Stimulated activated CD4-positive, alpha-beta T cell treated with anti-CD3 and anti-CD28 coated beads, Interleukin-12 subunit alpha, Interleukin-12 subunit beta, amount 100 ng/mL, for 48 hours (primary cell): Measurements from ENCODE around the gene CRBN.

Experiments
- DNase-seq, 3 donors: peaks; one replicate each; pipeline ENCODE4 v3.0.0-alpha.2; 2020; ENCODE audit warnings: low read depth in 2 of 3, low spot score in 1 of 3

Gene CRBN

DNA sequence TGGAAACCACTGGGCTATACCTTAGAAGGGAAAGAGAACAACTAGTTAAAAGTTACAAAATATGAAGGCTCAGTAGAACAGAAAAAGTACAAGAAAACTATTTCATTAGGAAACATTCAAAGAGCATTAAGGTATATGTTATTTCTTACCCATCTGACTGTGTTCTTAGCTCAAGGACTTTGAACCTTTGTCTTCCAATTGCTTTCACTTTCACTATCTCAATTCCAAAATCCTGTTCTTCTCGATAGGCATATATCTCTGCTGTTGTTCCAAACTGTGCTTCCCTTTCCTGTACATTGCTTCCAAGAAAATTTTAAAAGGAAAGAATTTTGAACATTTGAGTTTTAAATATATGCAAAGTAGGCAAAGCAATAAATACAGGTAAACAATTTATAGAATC lies 6.9 kb downstream of the CRBN start:
- no peak for DNase-seq

GRCh38 chr3:3170998-3171397 lies 8.5 kb downstream of the CRBN start:
- DNase-seq = no peak

GRCh38 chr3:3165650-3166049 lies 13.8 kb downstream of the CRBN start:
- no peak for DNase-seq

DNA sequence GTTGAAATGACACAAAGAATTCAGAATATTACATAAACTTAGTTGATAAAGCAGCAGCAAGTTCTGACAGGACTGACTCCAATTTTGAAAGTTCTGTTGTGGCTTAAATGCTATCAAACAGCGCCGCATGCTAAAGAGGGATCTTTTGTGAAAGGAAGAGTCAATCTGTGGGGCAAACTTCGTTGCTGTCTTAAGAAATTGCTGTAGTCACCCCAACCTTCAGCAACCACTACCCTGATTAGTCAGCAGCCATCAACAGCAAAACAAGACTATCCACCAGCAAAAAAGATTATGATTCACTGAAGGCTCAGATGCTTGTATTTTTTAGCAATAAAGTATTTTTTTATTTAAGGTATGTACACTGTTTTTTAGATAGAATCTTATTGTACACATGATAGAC lies 14.2 kb downstream of the CRBN start:
- DNase-seq = no peak

- no peak for DNase-seq
These were observed 18.7 kb downstream of the CRBN start for GRCh38 chr3:3160826-3161225.

DNA sequence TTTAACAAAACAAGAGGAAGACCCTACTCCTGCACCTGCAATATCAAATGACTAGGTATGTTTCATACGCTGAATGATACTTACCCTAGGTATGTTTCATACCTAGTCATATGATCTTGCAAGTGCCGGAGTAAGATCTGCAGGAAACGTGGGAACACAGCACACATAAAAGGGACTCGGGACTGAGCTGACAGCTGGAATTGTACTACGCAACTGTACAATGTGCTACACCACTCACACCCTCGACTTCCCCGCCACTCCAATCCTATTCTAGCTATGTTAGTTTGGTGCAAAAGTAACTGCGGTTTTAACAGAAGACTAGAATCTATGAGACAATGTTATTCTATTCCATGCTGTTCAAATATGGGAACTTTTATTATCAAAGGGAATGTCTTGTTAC lies 22.0 kb downstream of the CRBN start:
- DNase-seq = no peak

DNA sequence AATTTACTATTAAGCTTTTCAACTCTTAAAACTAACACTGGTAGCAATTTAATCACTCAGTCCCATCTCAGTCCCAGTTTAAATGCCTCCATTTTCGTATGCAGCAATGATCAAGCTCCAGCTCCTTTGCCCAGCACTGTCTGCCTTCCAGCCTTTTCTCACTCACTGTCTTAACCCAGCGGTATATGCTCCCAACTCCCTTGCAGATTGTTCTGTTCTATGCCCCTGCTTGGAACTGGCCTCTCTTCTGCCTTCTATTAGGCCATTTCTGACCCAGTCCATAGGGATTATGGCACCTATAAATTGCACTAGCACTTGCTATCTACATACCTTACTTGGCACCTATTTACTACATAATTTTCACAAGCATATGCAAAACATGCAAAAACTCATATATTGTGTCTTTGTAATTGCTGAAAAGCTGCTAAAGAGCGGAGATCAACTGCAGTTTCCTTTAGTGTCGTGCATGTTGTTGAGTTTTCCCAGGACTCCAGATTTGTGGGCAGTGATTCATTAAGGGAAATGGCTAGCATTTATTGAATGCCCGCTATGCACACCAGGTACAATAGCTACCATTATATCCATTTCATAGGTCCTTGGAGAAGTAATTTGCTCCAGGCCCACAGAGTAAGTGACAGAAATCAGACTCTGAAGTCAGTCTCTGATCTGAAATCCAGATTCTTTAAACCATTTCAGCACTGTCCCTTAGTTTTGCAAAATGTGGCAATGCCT lies 24.4 kb downstream of the CRBN start:
- no peak for DNase-seq

DNA sequence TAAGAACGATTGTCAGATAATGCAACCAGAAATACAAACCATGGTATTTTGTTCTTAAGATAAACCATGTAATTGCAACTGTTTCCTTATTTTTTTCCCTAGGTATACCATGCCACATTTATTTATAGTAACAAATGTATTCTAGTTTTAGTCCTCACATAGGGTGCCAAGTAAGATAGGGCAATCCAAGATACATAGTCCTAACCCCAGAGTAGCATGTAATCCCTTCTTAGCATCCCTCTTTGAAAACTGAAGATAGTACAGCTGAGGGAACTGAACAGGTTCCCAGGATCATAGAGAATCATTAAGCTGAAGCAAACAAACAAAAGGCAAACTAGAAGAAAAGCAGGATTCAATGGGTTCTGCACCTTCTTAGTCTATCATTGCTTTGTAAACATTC lies 28.0 kb downstream of the CRBN start:
- no peak for DNase-seq

DNA sequence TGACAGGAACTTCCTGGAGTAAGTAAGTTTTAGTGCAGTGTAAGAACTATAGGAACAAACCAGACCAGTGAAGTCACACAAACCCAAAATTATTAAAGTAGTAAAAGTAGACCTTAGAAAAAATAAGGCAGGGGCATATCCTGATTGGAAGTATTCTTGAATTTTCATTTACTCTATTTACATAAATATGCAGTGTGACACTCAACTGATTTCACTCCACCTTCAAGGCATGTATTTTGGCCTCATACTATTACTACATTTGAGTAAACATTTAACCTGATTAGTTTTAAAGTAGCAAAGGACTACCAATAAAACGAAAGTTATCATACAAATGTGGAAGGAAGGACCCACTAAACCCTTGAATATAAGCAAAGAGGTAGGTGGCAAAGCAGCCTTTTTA lies 29.9 kb downstream of the CRBN start:
- DNase-seq = no peak

GRCh38 chr3:3145831-3146230 lies 33.7 kb downstream of the CRBN start:
- no peak for DNase-seq

- no peak for DNase-seq
These were observed 37.6 kb downstream of the CRBN start for GRCh38 chr3:3141939-3142338.

DNA sequence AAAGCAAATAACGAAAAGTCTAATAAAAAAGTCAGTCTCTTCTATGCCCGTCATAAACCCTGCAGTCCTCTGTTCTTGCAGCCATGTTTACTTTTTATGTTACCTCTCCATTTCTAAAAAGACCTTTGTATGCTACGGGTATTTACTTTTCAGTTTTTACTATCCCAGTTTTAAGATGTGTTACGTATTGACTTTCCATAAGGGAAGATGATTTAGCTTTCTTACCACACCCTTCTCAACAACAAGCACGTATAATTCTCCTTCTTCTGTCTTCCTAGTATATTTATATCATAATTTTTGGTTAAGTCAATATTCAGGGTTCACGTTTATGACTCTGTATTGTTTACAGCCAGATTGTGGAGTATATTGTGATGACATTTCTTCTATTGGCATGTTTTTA lies 42.0 kb downstream of the CRBN start:
- no peak for DNase-seq

DNA sequence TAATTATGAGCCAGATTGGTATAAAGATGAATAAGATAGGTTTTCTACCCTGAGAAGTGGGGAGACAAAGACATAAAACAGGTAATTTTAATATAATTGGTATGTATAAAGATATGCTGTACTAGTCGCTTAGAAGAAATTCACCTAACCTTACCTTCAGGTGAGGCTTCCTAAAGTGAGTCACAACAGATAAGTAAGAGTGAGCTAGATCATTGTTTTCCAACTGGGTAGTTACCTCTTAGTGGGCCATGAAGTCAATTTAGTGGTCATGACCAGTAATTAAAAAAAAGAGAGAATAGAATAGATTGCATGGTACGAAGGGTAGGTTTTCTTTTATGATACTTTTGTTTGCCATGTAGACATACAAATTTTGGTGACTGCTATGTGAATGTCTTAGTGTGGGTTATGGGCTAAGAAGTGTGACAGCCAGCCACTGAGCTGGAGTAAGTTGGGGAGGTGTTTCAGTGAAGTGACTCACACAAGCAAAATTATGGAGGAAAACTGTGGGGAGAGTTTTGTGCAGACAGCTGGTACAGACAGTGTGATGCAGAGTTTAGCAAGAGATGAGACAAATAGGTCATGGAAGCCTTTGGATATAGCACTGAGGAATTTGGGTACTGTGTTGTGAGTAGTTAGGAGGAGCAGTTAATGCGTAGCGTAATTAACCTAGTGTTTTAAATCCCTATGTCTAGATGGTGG lies 44.6 kb downstream of the CRBN start:
- no peak for DNase-seq

DNA sequence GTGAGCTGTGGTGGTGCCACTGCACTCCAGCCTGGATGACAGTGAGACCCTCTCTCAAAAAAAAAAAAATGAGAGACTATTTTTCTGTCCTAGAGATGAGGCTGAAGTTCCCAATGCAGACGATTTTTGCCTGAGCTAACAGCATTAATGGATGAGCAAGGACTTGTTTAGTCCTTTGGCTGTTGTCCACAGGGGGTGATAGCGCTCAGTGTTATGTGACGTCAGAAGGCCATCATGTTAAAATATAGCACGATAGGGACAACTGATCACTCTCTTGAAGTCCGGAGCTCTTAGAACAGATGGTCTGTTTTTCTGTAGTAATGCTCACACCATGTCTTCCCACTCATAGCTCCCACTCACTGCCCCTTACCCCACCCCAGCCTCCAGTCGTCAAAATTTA lies 46.0 kb downstream of the CRBN start:
- DNase-seq = no peak

DNA sequence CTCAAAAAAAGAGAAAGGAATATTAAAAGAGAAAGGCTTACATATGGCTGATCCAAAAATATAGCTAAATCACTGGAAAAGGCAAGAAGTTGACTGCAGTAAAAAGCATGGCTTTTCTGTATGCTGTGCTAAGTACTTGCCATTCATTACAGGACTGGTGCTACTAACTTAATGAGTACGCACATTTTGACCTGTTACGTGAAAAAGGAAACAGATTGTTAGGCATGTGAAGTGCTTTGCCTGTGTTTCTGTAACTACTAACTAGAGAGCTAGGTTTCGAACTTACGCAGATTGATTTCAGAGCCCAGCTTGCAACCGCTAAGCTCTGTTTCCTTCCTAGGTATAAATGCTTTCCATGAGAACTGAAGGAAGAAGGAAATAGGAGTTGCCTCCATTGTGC lies 49.9 kb downstream of the CRBN start:
- DNase-seq = no peak

DNA sequence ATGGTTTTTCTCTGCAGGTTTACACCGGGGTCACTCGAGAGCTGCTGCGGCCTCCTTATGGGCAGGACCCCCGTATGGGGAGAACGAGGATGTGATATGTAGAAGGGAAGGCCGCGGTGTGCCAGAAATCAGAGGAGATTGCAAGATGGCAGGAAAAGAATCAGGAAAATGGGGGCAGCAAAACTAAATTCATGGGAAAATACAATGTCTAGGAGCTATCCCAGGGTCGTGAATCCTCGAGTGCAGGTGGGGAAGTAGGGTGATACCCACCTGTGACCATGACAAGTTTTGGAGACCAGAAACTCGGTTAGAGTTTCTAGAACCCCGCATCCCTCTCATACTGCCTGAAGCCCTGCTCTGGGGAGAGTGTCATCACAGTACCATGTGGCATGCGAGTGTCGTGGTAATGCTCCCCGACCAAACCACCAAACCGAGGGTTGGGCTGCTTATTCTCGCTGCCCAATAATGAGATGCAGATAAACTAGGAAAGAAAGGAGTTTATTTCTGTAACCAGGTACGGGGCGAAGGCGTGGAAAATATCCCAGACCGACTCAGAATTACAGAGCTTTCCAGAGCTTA lies 52.0 kb downstream of the CRBN start:
- DNase-seq = peak in 2 of 3 donors; percentile 18 to 30

GRCh38 chr3:3126477-3127431 lies 52.7 kb downstream of the CRBN start, which contains the start of gene TRNT1:
TSS of gene TRNT1 (plus strand) at chr3:3126940. CDS start at chr3:3129041, 2,101 bp downstream.
- DNase-seq = peak; percentile 90 to 96 (median 92)

DNA sequence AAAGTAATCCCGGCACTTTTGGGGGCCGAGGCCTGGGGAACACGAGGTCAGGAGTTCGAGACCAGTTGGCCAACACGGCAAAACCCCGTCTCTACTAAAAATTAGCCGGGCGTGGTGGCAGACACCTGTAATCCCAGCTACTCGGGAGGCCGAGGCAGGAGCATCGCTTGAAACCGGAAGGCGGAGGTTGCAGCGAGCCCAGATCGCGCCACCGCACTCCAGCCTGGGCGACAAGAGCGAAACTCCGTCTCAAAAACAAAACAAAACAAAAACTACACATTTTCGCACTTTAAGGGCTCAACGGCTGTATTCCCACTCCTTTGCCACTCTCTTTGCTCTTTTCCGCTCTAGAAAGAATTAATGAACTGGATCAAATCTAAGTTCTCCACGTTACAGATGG lies 53.5 kb downstream of the CRBN start:
- DNase-seq = no peak

- DNase-seq = no peak
These were observed 60.1 kb downstream of the CRBN start for GRCh38 chr3:3119393-3119851.

GRCh38 chr3:3117651-3118050 lies 61.8 kb downstream of the CRBN start:
- no peak for DNase-seq

DNA sequence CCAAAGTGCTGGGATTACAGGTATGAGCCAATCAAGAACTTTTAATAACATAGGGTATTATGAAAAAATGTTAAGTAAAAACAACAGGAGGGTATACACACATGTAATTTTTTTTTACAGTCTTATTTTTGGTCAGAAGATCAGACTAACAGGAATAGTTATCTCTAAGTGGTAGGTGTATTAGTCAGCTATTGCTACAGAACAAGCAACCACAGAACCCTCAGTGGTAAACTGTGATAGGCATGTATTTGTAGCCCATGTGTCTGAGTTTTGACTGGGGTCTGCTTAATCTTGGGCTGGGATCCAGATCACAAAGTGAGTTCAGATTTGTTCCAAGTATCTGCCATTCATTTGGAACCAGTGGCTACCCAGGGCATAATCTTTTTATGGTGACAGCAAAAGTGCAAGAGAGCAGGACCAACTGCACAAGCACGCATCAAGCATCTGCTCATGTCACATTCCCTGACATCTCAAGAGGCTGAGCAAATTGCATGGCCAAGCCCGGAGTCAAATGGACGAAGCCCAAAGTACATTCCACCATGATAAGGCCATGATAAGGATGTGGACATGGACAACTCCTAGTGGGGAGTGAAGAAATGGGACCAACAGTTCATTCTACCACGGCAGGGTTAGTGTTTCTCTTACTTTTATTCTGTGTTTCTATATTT lies 66.3 kb downstream of the CRBN start:
- no peak for DNase-seq
